ENCODE results near the gene MTCH1. TPM values are rescaled to one million over a fixed set of nuclear protein-coding genes. Genes with fewer than 3 reads are reported as not detected.

Gene MTCH1
- total and polyA plus RNA-seq, 2 experiments from 2014 or later, result 108 to 271 TPM

GRCh38 chr6:37025621-37026466 is 39.8 kb upstream of the MTCH1 start:
- H3K4me1 ChIP-seq (ENCODE audit: insufficient read depth), result no peaks in the 10 kb centered on the region; the same call in 1 of the 2 replicates
- H3K4me3 Mint-ChIP-seq, result no peak overlapping the region
- peaks cover 14% of the 10 kb centered on the region for H3K9me3 Mint-ChIP-seq
- H3K4me1 Mint-ChIP-seq, result peaks cover 16% of the 10 kb centered on the region
- H3K27me3 ChIP-seq (ENCODE audit: insufficient read depth), result no peaks in the 10 kb centered on the region
- no peak for ATAC-seq
- no peak overlapping the region for H3K4me3 ChIP-seq
- H3K27ac ChIP-seq (ENCODE audit: low read depth), result no peak overlapping the region
- peaks cover 6% of the 10 kb centered on the region; the same call in 1 of the 2 replicates for H3K36me3 ChIP-seq (ENCODE audit: insufficient read depth)
- peaks cover 12% of the 10 kb centered on the region; the same call in 2 of the 3 replicates for H3K36me3 Mint-ChIP-seq (ENCODE audit: low read depth)
- peak overlapping the region; percentile 84; the same call in 1 of the 2 replicates for H2AFZ ChIP-seq
- no peaks in the 10 kb centered on the region for H3K79me2 ChIP-seq (replicated peaks; ENCODE audit: insufficient read depth)
- H3F3A ChIP-seq (replicated peaks; ENCODE audit: low read depth), result 0 out of 2 replicates have a peak, but pooled peaks cover 2% of the 10 kb centered on the region
- TF ChIP-seq STAT1 (IDR thresholded peaks at IDR 0.05; ENCODE audit: unreplicated experiment) (no peak), CREB1 (CRISPR knock-in tag; IDR thresholded peaks at IDR 0.05; ENCODE audit: low read depth) (no peak), EZH2 (IDR thresholded peaks at IDR 0.05; ENCODE audit: low read depth, unreplicated experiment) (no peak), ZNF462 (CRISPR knock-in tag; IDR thresholded peaks at IDR 0.05) (no peak), ETS1 (IDR thresholded peaks at IDR 0.05) (no peak), EZH2phosphoT487 (IDR thresholded peaks at IDR 0.05; ENCODE audit: unreplicated experiment) (no peak)
- no peak for DNase-seq (ENCODE audit: low spot score)
- peaks cover 13% of the 10 kb centered on the region for H3K27me3 Mint-ChIP-seq (ENCODE audit: insufficient read depth, low read depth, poor library complexity)
- H3K4me2 ChIP-seq, result no peak overlapping the region
- H3K9me2 ChIP-seq (ENCODE audit: insufficient read depth), result no peaks in the 10 kb centered on the region
- H4K20me1 ChIP-seq (replicated peaks; ENCODE audit: insufficient read depth), result no peaks in the 10 kb centered on the region
- H3K27ac Mint-ChIP-seq, result no peak overlapping the region
